Rectal smooth muscle tissue (tissue), 1 donor: ENCODE measurements around the gene LPP.
A peak's percentile ranks its signal among the peaks of the same experiment; 100 is the strongest.

Experiments
- H3K27ac ChIP-seq: one replicate; pipeline ENCODE4 v1.7.0; 2013; ENCODE audit warnings: low read depth, low read length, inconsistent platforms
- H3K27me3 ChIP-seq: one replicate; pipeline ENCODE4 v1.7.0; 2013; ENCODE audit warnings: low read length; ENCODE audit not compliant: control insufficient read depth, insufficient read depth
- H3K36me3 ChIP-seq: one replicate; pipeline ENCODE4 v1.7.0; 2013; ENCODE audit warnings: low read length; ENCODE audit not compliant: control insufficient read depth, insufficient read depth
- H3K4me1 ChIP-seq: one replicate; pipeline ENCODE4 v1.7.0; 2013; ENCODE audit warnings: low read length; ENCODE audit not compliant: control insufficient read depth, insufficient read depth
- H3K4me3 ChIP-seq: one replicate; pipeline ENCODE4 v1.7.0; 2013; ENCODE audit warnings: low read length
- H3K9ac ChIP-seq: one replicate; pipeline ENCODE4 v1.7.0; 2013; ENCODE audit warnings: low read length

The LPP gene

GRCh38 chr3:188338086-188338485 lies 184.1 kb downstream of the LPP start:
- H3K9ac ChIP-seq, result no peak overlapping the region
- no peak overlapping the region for H3K27ac ChIP-seq
- H3K4me3 ChIP-seq, result no peak overlapping the region
- H3K4me1 ChIP-seq, result peaks cover 2% of the 10 kb centered on the region
- no peaks in the 10 kb centered on the region for H3K27me3 ChIP-seq
- H3K36me3 ChIP-seq, result no peaks in the 10 kb centered on the region

- H3K4me1 ChIP-seq, result peaks cover 8% of the 10 kb centered on the region
- no peaks in the 10 kb centered on the region for H3K36me3 ChIP-seq
- no peak overlapping the region for H3K9ac ChIP-seq
- H3K27me3 ChIP-seq, result no peaks in the 10 kb centered on the region
- no peak overlapping the region for H3K4me3 ChIP-seq
- peak overlapping the region; percentile 28 for H3K27ac ChIP-seq
Measured at GRCh38 chr3:188339410-188340295, 185.7 kb downstream of the LPP start.

- no peak overlapping the region for H3K4me3 ChIP-seq
- H3K9ac ChIP-seq, result no peak overlapping the region
- H3K4me1 ChIP-seq, result peaks cover 11% of the 10 kb centered on the region
- H3K27ac ChIP-seq, result no peak overlapping the region
- H3K36me3 ChIP-seq, result no peaks in the 10 kb centered on the region
- H3K27me3 ChIP-seq, result no peaks in the 10 kb centered on the region
Measured at GRCh38 chr3:188341501-188341900, 187.5 kb downstream of the LPP start.

- H3K27ac ChIP-seq, result peak overlapping the region; percentile 17
- H3K36me3 ChIP-seq, result no peaks in the 10 kb centered on the region
- no peak overlapping the region for H3K4me3 ChIP-seq
- H3K27me3 ChIP-seq, result no peaks in the 10 kb centered on the region
- H3K9ac ChIP-seq, result no peak overlapping the region
- peaks cover 11% of the 10 kb centered on the region for H3K4me1 ChIP-seq
Measured at GRCh38 chr3:188342991-188343732, 189.2 kb downstream of the LPP start.

- peak overlapping the region; percentile 17 for H3K27ac ChIP-seq
- no peak overlapping the region for H3K4me3 ChIP-seq
- H3K4me1 ChIP-seq, result peaks cover 15% of the 10 kb centered on the region
Measured at GRCh38 chr3:188343894-188344293, 189.9 kb downstream of the LPP start.

GRCh38 chr3:188345223-188345622 lies 191.3 kb downstream of the LPP start:
- no peak overlapping the region for H3K4me3 ChIP-seq
- H3K27ac ChIP-seq, result peak overlapping the region; percentile 51
- peaks cover 23% of the 10 kb centered on the region for H3K4me1 ChIP-seq

More at GRCh38 chr3:188343894-188344293, 189.9 kb downstream of the LPP start:
- no peaks in the 10 kb centered on the region for H3K36me3 ChIP-seq
- H3K27me3 ChIP-seq, result no peaks in the 10 kb centered on the region
- H3K9ac ChIP-seq, result no peak overlapping the region

GRCh38 chr3:188348435-188349244 lies 194.7 kb downstream of the LPP start:
- peaks cover 39% of the 10 kb centered on the region for H3K4me1 ChIP-seq
- H3K27ac ChIP-seq, result no peak overlapping the region
- no peak overlapping the region for H3K4me3 ChIP-seq
- no peak overlapping the region for H3K9ac ChIP-seq
- no peaks in the 10 kb centered on the region for H3K36me3 ChIP-seq
- no peaks in the 10 kb centered on the region for H3K27me3 ChIP-seq

More at GRCh38 chr3:188345223-188345622, 191.3 kb downstream of the LPP start:
- H3K27me3 ChIP-seq, result no peaks in the 10 kb centered on the region
- no peaks in the 10 kb centered on the region for H3K36me3 ChIP-seq
- no peak overlapping the region for H3K9ac ChIP-seq

GRCh38 chr3:188349351-188349901 lies 195.5 kb downstream of the LPP start:
- Histone ChIP-seq H3K27ac (no peak overlapping the region), H3K4me3 (no peak overlapping the region), H3K27me3 (no peaks in the 10 kb centered on the region), H3K4me1 (peaks cover 36% of the 10 kb centered on the region), H3K36me3 (no peaks in the 10 kb centered on the region), H3K9ac (no peak overlapping the region)

- no peak overlapping the region for H3K9ac ChIP-seq
- no peak overlapping the region for H3K27ac ChIP-seq
- no peak overlapping the region for H3K4me3 ChIP-seq
- H3K4me1 ChIP-seq, result peaks cover 36% of the 10 kb centered on the region
- no peaks in the 10 kb centered on the region for H3K27me3 ChIP-seq
- no peaks in the 10 kb centered on the region for H3K36me3 ChIP-seq
Measured at GRCh38 chr3:188349933-188350332, 196.0 kb downstream of the LPP start.

- Histone ChIP-seq H3K36me3 (no peaks in the 10 kb centered on the region), H3K27ac (no peak overlapping the region), H3K9ac (no peak overlapping the region), H3K4me1 (peaks cover 32% of the 10 kb centered on the region), H3K4me3 (no peak overlapping the region), H3K27me3 (no peaks in the 10 kb centered on the region)
Measured at GRCh38 chr3:188350961-188351360, 197.0 kb downstream of the LPP start.

GRCh38 chr3:188351648-188352047 lies 197.7 kb downstream of the LPP start:
- Histone ChIP-seq H3K27ac (no peak overlapping the region), H3K27me3 (no peaks in the 10 kb centered on the region), H3K4me3 (no peak overlapping the region), H3K36me3 (no peaks in the 10 kb centered on the region), H3K4me1 (peaks cover 32% of the 10 kb centered on the region), H3K9ac (no peak overlapping the region)
